ENCODE measurements around the gene SIAH3.

SIAH3 gene

DNA sequence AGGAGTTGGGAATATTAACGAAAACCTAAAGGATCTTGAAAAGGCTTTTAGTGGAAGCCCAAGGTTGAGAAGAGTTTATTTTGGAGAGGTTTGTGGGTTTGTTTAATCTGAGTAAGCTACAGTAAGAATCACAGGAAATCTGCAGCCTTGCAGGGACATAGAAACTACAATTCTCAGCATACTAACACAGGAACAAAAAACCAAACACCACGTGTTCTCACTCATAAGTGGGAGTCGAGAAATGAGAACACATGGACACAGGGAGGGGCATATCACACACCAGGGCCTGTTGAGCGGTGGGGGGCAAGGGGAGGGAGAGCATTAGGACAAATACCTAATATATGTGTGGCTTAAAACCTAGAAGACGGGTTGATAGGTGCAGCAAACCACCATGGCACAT is 8.7 kb upstream of the SIAH3 start:
- no peak for DNase-seq

- DNase-seq = no peak
Observed at GRCh38 chr13:45859705-45860104, 8.2 kb upstream of the SIAH3 start.

DNA sequence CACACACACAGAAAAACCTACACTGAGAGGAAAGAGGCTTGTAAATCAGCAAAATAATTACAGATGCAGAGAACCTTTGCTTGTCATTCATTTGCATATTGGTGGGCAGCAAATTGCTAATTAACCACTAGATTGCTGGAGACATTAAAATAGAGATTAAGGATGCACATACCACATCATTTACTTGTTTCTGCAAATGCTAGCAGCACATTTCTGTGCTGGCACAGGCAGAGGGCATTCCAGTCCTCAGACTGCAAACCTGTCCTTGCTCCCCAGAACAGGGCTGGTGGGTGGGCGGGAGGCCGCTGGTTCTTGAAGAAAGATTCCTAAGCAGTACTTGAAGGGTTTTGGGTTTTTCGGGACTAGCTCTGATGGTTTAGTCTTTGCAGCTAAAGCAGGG is 941 bp upstream of the SIAH3 start:
- no peak for DNase-seq

DNA sequence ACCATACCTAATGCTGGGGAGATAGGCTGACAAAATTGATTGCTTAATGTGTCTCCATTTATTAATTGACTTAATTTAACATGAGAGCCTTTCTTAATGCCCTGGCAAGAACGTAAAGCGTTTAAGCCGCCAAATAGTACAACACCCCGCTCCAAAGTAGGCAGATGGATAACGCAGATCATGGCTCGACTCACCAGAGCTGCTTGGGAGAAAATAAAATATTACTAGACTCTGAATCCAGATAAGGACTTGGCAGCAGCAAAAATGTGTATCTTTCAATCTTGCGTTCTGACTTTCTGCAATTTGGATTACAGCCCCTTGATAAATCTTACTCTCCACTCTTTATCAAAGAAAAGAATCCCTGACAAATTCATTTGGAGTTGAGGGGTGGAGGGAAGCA is 403 bp upstream of the SIAH3 start:
- no peak for DNase-seq

DNA sequence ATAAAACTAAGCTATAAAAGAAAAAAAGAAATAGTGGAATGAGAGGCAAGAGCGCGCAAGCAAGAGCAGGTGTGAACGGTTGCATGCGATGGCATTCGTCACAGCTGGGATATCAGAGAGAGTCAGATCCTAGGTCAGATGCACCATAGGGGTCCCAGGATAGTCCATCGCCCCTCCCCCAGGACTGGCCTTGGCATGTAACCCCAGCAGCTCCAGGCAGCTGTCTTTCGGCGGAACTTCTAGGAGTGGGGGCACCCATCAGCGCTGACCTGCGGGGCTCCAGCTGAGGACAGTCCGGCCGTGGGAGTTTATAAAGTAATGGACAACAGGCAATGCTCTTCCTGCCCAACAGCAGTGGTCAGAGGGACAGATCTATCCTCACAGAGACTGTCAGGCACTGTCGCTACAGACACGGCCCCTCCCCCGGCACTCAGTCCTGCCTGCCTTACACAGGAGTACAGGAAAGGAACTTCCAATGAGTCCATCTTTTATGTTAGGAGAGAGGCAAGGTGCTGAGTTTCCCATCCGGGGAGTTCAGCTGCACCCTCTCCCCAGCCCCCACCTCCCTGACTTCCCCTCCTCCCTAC is 1.4 kb downstream of the SIAH3 start:
- no peak for DNase-seq

DNA sequence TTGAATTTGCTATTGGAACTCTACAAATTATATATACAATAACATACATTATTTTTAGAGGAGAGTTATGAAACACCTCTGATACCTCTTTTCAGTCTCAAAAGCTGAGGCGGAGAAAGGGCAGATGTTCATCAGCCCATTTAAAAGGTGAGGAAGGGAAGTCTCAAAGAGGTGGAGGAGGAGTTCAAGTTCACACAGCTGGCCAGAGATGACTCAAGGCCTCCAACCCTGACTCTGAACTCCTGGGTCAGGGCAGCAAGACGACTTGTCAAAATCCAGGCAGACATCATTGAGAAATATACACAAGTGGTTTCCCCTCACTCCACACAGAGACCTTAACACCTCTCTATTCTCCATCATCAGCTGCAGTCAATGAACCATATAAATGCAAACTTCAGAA is 2.1 kb downstream of the SIAH3 start:
- DNase-seq = no peak

DNA sequence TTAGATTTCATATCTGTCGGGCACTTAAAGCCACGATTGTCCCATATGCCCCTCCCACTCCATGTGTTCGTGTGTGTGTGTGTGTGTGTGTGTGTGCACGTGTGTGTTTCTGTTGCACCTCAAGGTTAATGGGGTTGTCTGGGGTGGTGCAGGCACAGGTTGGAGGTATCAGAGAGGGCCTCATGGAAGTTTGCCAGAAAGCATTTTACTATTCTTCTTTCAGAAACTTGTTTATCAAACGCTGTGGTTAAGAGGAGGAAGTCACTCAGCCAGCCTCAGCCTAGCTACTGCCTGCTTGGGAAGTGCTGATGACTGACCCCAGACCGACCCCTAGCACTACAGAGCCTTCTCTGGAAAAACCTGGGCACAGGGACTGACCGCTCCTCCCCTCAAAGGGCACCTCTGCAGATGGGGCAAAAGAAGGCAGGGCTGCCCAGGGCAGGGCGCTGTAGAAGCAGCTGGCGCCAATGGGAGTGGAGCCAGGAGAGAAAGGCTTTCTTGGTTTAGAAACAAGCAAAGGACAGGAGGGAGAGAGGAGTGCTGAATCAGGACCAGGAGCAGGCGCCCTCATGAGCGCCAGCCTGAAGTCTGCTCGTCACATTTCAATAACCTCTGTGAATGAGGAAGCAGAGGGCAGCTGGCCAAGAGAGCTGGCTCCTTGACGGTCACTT is 3.9 kb downstream of the SIAH3 start:
- DNase-seq = peak; percentile 90

- no peak for DNase-seq
Observed at GRCh38 chr13:45846681-45847080, 4.9 kb downstream of the SIAH3 start.

GRCh38 chr13:45838171-45838745 is 13.3 kb downstream of the SIAH3 start:
- DNase-seq = no peak

- DNase-seq = no peak
Observed at GRCh38 chr13:45837111-45837510, 14.4 kb downstream of the SIAH3 start.

GRCh38 chr13:45834411-45834994 is 17.1 kb downstream of the SIAH3 start:
- DNase-seq = no peak

GRCh38 chr13:45833663-45834375 is 17.7 kb downstream of the SIAH3 start:
- no peak for DNase-seq

GRCh38 chr13:45833242-45833641 is 18.3 kb downstream of the SIAH3 start:
- DNase-seq = no peak

GRCh38 chr13:45831851-45832250 is 19.7 kb downstream of the SIAH3 start:
- DNase-seq = no peak

DNA sequence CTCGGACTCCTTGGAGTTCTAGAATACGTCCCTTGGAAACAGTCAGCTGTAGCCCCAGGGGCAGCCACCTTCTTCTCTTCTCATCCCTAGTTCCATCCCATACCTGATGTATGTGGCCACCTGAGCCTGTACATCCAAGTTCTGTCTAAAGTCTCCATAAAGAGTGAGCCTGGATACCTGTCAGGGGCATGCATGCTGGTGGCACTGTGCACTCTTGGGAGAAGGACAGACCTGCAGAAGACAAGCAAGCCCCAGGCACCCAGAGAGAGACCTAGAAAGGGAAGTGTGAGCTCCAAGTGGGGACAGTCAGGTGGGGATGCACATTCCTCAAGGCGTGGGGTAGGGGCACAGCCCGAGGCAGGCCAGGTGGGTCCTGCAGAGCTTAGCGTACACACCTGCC is 21.4 kb downstream of the SIAH3 start:
- DNase-seq = no peak

GRCh38 chr13:45828256-45828968 is 23.1 kb downstream of the SIAH3 start:
- peak; percentile 53 for DNase-seq

GRCh38 chr13:45827318-45827717 is 24.2 kb downstream of the SIAH3 start:
- DNase-seq = no peak

GRCh38 chr13:45826731-45827130 is 24.8 kb downstream of the SIAH3 start:
- peak; percentile 83 for DNase-seq

DNA sequence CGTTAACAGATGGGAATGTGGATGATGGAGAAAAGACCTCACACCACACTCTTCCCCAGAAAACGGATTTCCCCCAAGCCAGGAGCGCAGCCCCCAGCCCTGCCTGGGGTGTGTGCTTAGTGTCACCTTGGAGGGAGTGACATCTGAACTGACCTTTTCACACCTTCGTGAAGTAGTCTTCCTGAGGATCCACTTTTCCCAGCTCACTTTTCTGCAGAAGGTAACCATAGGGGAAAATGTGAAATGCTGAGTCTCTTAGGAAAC is 26.2 kb downstream of the SIAH3 start:
- DNase-seq = no peak

GRCh38 chr13:45823583-45823982 is 28.0 kb downstream of the SIAH3 start:
- DNase-seq = peak; percentile 21

GRCh38 chr13:45821811-45822210 is 29.7 kb downstream of the SIAH3 start:
- DNase-seq = peak; percentile 29

DNA sequence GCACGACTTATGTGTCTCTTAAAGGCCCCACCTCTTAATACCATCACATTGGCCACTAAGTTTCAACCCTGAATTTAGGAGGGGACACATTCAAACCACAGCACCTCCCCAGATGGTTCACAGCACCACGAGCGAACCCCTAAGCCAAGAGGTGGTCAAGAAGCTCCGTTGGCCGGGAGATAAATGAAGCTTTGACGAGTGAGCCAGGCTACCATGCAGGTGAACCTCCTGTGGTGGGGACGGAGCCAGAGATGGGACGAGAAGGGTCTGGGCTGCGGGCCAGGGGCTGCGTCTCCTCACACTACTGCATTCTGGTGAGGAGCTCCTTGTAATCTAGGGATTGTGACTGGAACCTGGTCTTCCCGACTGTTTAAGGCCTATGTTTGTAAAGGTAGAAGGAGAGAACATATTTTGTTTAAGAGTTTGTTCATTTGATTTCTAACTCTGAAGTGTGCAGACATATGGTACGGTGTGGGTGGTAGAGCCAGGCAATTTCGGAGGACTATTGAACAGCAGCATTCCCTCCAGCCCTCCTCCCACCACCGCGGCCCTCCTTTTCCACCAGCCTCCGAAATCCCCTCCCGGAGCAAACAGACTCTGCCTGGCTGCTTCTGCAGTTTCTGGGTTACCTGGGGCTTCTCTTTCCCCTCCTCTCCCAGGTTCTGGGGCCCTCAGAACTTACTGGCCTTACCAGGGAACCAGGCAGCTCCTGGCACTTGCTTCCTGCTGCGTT is 31.3 kb downstream of the SIAH3 start:
- no peak for DNase-seq

DNA sequence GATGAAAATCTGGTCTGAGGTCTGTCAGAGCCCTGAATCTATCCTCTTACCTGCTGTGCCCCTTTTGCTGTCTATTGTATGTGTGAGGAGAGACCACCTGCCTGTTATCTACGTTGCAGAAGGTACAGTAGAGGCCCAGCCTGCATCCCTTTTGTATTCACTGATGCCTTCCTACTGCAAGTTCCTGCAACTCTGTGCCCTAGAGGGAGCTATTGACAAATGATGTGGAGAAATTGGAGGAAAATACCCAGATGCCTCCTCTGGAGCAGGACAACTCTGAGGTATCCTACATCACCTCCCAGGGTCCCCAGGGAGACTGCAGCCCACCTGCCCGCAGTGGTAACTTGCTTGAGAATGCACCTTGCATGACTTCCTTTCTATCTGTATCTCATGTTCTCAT is 33.7 kb downstream of the SIAH3 start:
- no peak for DNase-seq

Measured in hematopoietic multipotent progenitor cell treated with erythropoietin and hydrocortisone succinate and interleukin-3 and kit ligand, for 4 days (in vitro differentiated cells).